Esophagus muscularis mucosa (tissue), 3 donors: ENCODE results near the gene MACROH2A1.

ENCODE experiments used
- CTCF ChIP-seq, 3 experiments: fragments of 200-600 bp in 2 of 3; fragments of 450-650 bp in 1 of 3; sonication (generic) in 2 of 3; IDR thresholded peaks; one replicate each; pipeline ENCODE4 v1.5.1; 2017 to 2019; ENCODE audit warnings: antibody characterized with exemption in 3 of 3, mild to moderate bottlenecking in 2 of 3, moderate library complexity in 1 of 3
- POLR2A ChIP-seq: fragments of 450-650 bp; IDR thresholded peaks from one replicate; pipeline ENCODE4 v1.6.1; 2017; ENCODE audit warnings: antibody characterized with exemption, moderate library complexity, mild to moderate bottlenecking, low read depth

- TF ChIP-seq CTCF (IDR thresholded peaks at IDR 0.05), result no peak
- TF ChIP-seq POLR2A, result no peak
These were observed 59.4 kb downstream of the MACROH2A1 start for GRCh38 chr5:135339623-135340022.
